Stimulated activated naive CD8-positive, alpha-beta T cell treated with anti-CD3 and anti-CD28 coated beads, Interleukin-15, amount 100 ng/mL, for 72 hours (primary cell): ENCODE data around the gene EGLN3.
"Not testable (repeated sequence)": the region's sequence is repeated elsewhere in the genome, so short reads cannot be mapped to it uniquely, and the experiment has no call there.

Experiments used
- ATAC-seq: fragments of 150-1000 bp; cut with Tn5 transposase; 2 replicates; pipeline ENCODE4 v1.10.0; 2021; ENCODE audit warnings: mild to moderate bottlenecking, moderate library complexity
- DNase-seq, 2 donors: peaks; one replicate each; pipeline ENCODE4 v3.0.0; 2021 to 2022
- H3K27ac Mint-ChIP-seq, 2 donors: one replicate each; pipeline ENCODE4 v1.8.0; 2022; ENCODE audit warnings: mild to moderate bottlenecking in 2 of 2, mixed read lengths in 2 of 2, moderate library complexity in 2 of 2
- H3K27me3 Mint-ChIP-seq: one replicate; pipeline ENCODE4 v1.8.0; 2022; ENCODE audit warnings: mixed read lengths
- H3K4me1 Mint-ChIP-seq: one replicate; pipeline ENCODE4 v1.8.0; 2022; ENCODE audit warnings: mild to moderate bottlenecking, mixed read lengths
- H3K4me3 Mint-ChIP-seq, 2 donors: one replicate each; pipeline ENCODE4 v1.8.0; 2022; ENCODE audit warnings: mild to moderate bottlenecking in 2 of 2, mixed read lengths in 2 of 2, moderate library complexity in 1 of 2
- H3K9me3 Mint-ChIP-seq, 2 donors: one replicate each; pipeline ENCODE4 v1.8.0; 2022; ENCODE audit warnings: mixed read lengths in 2 of 2

EGLN3 gene

DNA sequence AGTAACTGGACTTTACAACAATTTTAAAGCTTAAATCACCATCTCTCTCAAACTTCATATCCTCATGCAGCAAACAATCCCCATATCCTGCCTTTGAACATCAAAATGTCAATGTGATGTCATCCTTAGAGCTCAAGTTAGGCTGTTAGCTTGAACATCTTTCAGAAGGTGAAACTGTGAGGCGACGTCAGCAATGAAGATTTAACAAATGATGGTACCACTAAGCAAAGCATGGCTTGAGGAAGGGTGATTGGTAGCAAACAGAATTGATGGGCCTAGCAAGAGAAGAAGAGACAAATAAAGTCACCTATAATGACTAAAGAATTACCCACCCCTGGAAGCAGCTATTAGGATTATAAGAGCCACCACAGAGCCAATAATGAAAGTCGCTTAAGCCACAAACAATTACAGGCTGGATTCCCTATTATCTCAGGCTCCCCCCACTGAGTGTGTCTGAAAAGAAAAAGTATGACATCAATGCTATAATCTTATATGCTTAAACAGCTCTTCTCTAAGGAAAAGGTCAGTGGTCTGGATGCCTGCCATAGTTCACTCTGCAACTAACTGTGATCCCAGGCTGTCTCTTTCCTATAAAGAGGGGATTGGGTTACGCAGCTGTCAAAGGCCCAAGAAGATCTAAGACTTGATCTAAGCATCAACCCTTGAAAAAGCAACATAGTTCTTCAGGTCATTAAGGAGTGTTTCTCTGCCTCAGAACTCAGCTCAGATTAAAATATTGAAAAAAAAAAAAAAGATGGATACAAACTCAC, 18.1 kb downstream of the EGLN3 start:
- Mint-ChIP-seq H3K27me3 (no peaks in the 10 kb centered on the region), H3K27ac (no peak overlapping the region), H3K4me1 (no peaks in the 10 kb centered on the region), H3K4me3 (no peak overlapping the region), H3K9me3 (no peaks in the 10 kb centered on the region)
- ATAC-seq (no peak), DNase-seq (no peak)

- Mint-ChIP-seq H3K4me3 (no peak overlapping the region), H3K4me1 (no peaks in the 10 kb centered on the region), H3K27me3 (no peaks in the 10 kb centered on the region), H3K27ac (no peak overlapping the region), H3K9me3 (no peaks in the 10 kb centered on the region)
- ATAC-seq (no peak), DNase-seq (no peak)
These were observed 18.8 kb downstream of the EGLN3 start for GRCh38 chr14:33932033-33932432.

DNA sequence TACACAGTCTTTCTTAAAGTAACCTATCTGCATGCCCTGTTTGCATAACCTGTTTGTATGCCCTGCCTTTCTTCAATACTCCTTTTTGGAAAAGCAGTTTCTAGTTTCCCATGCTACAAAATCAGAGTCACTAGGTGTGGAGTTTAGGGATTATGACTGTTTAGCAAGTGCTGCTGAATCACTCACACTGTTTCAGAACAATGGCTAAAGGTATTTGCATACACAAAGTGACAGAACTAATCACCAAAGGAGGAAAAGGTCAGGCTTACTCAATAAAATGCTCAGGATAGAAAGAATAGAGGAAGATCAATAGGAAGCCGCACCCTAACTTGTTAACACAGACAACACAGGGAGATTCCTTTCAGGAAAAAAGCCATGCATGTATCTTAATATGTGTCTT, 19.4 kb downstream of the EGLN3 start:
- Mint-ChIP-seq H3K4me1 (no peaks in the 10 kb centered on the region), H3K4me3 (no peak overlapping the region), H3K9me3 (no peaks in the 10 kb centered on the region), H3K27me3 (no peaks in the 10 kb centered on the region), H3K27ac (peak overlapping the region in 1 of 2 donors; percentile 69)
- DNase-seq, result no peak
- ATAC-seq, result no peak

DNA sequence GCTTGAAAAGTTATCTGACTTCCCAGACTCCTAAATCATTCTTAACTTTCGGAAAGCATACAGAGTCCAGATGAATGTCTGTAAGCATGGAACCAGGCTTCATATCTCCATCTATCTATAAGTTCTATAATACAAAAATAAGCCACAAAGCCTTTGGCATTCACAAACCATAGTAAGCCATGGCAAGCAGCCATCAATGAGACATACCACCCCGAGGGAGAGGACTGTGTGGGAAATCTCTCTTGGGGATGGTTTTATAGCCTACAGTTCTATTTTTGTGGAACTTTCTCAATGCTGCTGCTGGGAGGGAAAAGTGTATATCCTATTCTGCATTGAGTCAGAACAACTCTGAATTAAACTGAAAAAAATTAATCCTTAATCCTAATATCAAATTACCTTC, 20.4 kb downstream of the EGLN3 start:
- Mint-ChIP-seq H3K27me3 (no peaks in the 10 kb centered on the region), H3K4me1 (no peaks in the 10 kb centered on the region), H3K27ac (no peak overlapping the region), H3K4me3 (no peak overlapping the region), H3K9me3 (no peaks in the 10 kb centered on the region)
- ATAC-seq (no peak), DNase-seq (no peak)

DNA sequence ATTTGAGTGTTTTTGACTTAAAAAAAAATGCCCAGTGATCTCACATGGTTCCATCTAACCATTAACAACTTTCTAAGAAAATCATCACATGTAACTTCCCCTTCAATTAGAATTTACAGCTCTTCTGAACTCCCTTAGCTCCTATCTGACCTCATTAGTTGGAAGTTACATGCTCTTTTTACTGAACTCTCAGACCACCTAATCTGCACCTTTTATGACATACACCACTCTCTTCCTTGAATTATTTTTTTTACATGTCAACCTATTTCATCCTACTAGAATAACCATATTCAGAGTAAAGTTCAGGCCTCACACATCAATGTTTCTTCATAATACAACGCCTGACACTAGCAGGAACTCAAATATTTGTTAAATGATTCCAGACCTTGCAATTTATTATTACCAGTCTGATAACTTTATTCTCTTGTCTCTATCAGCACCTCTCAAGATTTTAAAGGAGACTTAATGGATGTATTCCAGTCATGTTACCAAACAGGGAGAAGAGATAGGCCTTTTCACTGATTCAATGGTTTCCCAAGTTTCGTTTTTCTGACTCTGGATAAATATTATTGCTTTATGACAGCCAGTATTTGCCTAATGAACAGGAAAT, 21.0 kb downstream of the EGLN3 start:
- Mint-ChIP-seq H3K4me1 (no peaks in the 10 kb centered on the region), H3K4me3 (no peak overlapping the region), H3K27ac (no peak overlapping the region), H3K9me3 (no peaks in the 10 kb centered on the region), H3K27me3 (no peaks in the 10 kb centered on the region)
- ATAC-seq, result no peak
- no peak for DNase-seq

- ATAC-seq, result no peak
- H3K27ac Mint-ChIP-seq, result no peak overlapping the region
- H3K4me1 Mint-ChIP-seq, result no peaks in the 10 kb centered on the region
- no peak overlapping the region for H3K4me3 Mint-ChIP-seq
- no peaks in the 10 kb centered on the region for H3K9me3 Mint-ChIP-seq
- DNase-seq, result no peak
- no peaks in the 10 kb centered on the region for H3K27me3 Mint-ChIP-seq
These were observed 22.0 kb downstream of the EGLN3 start for GRCh38 chr14:33928895-33929294.

GRCh38 chr14:33927944-33928343, 22.9 kb downstream of the EGLN3 start:
- ATAC-seq, result no peak
- no peak for DNase-seq
- no peak overlapping the region for H3K27ac Mint-ChIP-seq
- no peak overlapping the region for H3K4me3 Mint-ChIP-seq
- no peaks in the 10 kb centered on the region for H3K4me1 Mint-ChIP-seq
- H3K9me3 Mint-ChIP-seq, result no peaks in the 10 kb centered on the region
- no peaks in the 10 kb centered on the region for H3K27me3 Mint-ChIP-seq

DNA sequence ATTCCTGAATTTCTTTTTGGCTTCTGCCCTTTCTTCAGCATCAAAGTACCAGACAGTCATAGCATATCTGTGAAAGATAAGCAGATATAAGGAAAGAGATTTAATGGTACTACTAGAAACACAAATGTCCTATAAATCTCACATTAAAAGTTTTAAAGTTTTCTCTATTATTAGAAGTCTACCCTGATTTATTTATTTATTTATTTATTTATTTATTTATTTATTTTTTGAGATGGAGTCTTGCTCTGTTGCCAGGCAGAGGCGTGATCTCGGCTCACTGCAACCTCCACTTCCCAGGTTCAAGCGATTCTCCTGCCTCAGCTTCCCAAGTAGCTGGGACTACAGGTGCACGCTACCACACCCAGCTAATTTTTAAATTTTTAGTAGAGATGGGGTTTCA, 23.9 kb downstream of the EGLN3 start:
- not testable (repeated sequence) for H3K27ac Mint-ChIP-seq, DNase-seq, H3K27me3 Mint-ChIP-seq, H3K4me3 Mint-ChIP-seq, H3K9me3 Mint-ChIP-seq, ATAC-seq, H3K4me1 Mint-ChIP-seq

DNA sequence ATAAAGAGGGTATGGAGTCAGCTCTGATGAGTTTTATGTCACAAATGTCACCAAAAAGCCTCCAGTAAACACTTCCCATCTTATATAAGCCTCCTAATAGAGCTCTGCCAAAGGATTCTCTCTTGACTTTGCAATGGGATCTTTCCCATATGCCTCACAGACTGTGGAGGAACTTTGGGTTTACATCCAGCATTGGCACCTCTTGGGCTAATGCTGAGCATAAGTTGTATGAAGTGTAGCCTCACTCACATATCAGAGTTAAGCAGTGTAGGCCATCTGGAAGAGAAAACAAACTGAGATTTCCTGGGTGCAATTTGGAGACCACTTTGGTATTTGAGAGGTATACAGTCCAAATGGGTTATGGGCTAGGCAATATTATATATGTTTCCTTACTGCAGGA, 24.9 kb downstream of the EGLN3 start:
- H3K27ac Mint-ChIP-seq, result no peak overlapping the region
- no peaks in the 10 kb centered on the region for H3K27me3 Mint-ChIP-seq
- ATAC-seq (no peak), DNase-seq (no peak)
- no peaks in the 10 kb centered on the region for H3K9me3 Mint-ChIP-seq
- no peak overlapping the region for H3K4me3 Mint-ChIP-seq
- H3K4me1 Mint-ChIP-seq, result no peaks in the 10 kb centered on the region

DNA sequence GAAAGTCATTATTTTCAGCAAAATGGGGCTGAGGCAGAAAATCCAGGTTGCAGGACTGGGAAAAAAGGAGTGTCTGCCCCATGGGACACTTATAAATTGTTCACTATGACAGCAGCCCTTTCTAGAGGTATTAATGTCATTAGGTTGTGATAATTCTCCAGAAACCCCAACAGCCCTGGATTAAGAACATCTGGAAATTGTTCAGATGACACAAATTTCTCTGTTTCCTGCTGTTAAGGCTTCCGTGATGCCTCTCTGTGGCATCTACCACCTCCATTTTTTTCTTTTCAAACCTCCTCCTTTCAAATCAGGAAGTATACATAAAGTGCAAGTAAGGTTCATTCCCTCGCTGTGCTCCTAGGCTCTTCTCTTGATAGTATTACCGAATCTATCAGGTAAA, 25.6 kb downstream of the EGLN3 start:
- no peaks in the 10 kb centered on the region for H3K27me3 Mint-ChIP-seq
- H3K4me1 Mint-ChIP-seq, result no peaks in the 10 kb centered on the region
- DNase-seq (no peak), ATAC-seq (no peak)
- H3K9me3 Mint-ChIP-seq, result no peaks in the 10 kb centered on the region
- no peak overlapping the region for H3K4me3 Mint-ChIP-seq
- H3K27ac Mint-ChIP-seq, result no peak overlapping the region

DNA sequence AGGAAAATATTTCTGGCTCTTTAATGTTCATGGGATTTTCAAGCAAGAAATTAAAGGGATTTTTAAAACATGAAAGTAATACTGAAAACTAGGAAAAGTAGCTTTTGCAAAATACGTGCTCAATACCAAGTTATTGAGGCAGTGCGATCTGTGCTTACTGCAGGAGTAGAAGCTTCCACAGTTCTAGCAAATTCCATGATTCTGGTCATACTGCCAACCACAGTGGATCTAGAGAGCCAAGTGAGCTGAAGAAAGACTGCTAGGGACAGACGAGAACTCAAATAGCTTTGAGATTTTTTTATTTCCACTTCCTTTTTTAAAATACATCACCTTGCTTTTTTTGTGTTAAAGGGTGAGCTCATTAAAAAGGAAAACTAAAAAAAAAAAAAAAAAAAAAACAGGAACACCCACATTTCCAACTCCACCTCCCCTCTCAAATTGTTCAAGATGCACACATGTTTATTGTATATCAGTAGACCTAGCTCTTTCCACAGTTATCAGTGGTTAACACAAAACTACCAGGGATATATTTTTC, 26.2 kb downstream of the EGLN3 start:
- Mint-ChIP-seq H3K27ac (no peak overlapping the region), H3K4me3 (no peak overlapping the region), H3K9me3 (no peaks in the 10 kb centered on the region), H3K4me1 (no peaks in the 10 kb centered on the region), H3K27me3 (no peaks in the 10 kb centered on the region)
- no peak for DNase-seq
- no peak for ATAC-seq

DNA sequence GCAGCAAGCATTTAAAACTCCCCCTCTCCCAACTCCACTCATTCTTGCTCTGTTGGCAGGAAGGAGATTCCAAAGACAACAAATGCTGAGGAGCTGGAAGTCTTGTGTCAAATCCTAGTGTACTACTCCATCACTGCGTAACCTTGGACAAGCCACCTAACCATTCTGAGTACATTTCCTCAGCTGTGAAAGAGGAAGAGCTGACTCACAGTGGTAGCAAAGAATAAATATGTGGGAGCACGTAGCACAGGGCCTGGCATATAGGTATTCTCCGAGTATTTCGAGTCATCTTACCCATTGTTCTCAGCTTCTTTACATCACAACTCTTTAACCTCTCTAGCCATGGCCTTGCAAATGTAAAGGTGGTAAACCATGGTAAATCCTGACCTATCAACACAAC, 28.7 kb downstream of the EGLN3 start:
- Mint-ChIP-seq H3K27ac (no peak overlapping the region), H3K4me3 (no peak overlapping the region), H3K9me3 (no peaks in the 10 kb centered on the region), H3K27me3 (no peaks in the 10 kb centered on the region), H3K4me1 (no peaks in the 10 kb centered on the region)
- DNase-seq, result no peak
- no peak for ATAC-seq

GRCh38 chr14:33918256-33918655, 32.6 kb downstream of the EGLN3 start:
- Mint-ChIP-seq H3K27me3 (no peaks in the 10 kb centered on the region), H3K4me1 (no peaks in the 10 kb centered on the region), H3K4me3 (no peak overlapping the region), H3K27ac (no peak overlapping the region), H3K9me3 (no peaks in the 10 kb centered on the region)
- DNase-seq, result no peak
- ATAC-seq, result no peak

DNA sequence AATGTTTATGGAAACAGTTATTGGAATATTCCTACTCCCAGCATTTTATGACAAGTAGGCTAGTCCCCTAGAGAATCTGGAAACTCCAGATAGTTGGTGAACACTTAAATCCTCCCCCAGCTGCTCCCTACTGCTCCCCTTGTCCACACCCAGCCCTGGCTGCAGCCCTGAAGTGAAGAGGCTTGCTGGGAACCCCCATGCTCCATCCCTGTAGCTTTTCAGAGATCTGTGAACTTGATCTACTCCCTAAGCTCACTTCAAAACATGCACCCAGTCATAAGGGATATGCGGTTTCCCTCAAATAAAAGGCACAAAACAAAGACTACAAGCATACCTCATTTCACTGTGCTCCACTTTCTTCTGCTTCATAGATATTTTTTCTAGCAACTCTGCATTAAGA, 33.2 kb downstream of the EGLN3 start:
- no peak for DNase-seq
- ATAC-seq, result no peak
- Mint-ChIP-seq H3K4me1 (no peaks in the 10 kb centered on the region), H3K27me3 (no peaks in the 10 kb centered on the region), H3K4me3 (no peak overlapping the region), H3K27ac (no peak overlapping the region), H3K9me3 (no peaks in the 10 kb centered on the region)

DNA sequence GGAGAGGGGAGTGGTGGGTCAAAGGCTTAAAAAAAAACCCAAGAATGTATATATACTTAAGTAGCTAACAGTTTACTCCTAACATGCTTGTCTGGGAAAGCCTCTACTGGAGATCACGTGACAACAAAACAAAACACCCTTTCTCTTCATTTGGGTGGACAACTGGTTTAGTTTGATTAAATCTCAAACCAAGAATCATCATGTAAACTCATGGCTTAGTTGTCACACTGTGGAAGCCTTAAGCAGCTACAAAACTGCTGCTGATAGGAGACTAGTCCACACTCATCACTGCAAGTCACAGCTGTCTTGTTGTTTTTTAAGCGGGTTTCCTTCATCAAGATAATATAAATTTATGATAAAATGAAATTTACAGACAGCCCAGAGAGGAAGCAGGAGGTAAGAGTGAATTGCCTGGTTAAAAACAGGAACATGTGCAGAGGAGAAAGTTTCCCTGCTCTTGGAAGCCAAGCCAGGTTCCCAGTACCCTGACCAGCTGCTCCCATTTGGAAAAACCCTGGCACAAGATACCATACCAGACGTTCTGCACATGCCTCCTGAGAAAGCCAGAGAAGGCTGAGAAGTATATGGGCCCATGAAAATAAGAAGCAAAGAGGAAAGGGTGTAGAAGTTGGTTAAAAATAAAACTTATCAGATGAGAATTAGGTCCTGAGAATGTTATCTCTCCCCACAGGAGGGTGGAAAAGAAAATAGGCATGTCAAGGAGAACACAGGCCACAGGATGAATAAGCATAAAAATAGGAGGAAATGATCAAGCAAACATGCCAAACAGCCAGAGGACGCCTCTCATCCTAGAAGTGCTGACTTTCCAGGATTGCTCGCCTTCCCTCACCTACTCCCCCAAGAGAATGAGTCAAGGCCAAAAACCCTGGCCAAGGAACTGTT, 34.0 kb downstream of the EGLN3 start:
- no peak for DNase-seq
- Mint-ChIP-seq H3K4me1 (no peaks in the 10 kb centered on the region), H3K9me3 (no peaks in the 10 kb centered on the region), H3K4me3 (no peak overlapping the region), H3K27me3 (no peaks in the 10 kb centered on the region), H3K27ac (peak overlapping the region in 1 of 2 donors; percentile 11)
- no peak for ATAC-seq

- ATAC-seq (no peak), DNase-seq (no peak)
- H3K9me3 Mint-ChIP-seq, result no peaks in the 10 kb centered on the region
- no peak overlapping the region for H3K4me3 Mint-ChIP-seq
- H3K27ac Mint-ChIP-seq, result no peak overlapping the region
- no peaks in the 10 kb centered on the region for H3K4me1 Mint-ChIP-seq
- H3K27me3 Mint-ChIP-seq, result no peaks in the 10 kb centered on the region
These were observed 35.2 kb downstream of the EGLN3 start for GRCh38 chr14:33915682-33916081.
